Retinal pigment epithelial cell (primary cell): ENCODE results near the gene TXNRD3.

Experiments
- DNase-seq: peaks from one replicate; pipeline ENCODE4 v3.0.0-alpha.2; 2010; ENCODE audit warnings: low read depth
- H3K4me3 ChIP-seq: 2 replicates; pipeline ENCODE4 v1.5.1; 2011; ENCODE audit warnings: mild to moderate bottlenecking, low read length, control low read depth, moderate library complexity
- CTCF ChIP-seq: conservative IDR thresholded peaks from 2 replicates; pipeline ENCODE4 v1.5.1; 2011; ENCODE audit warnings: low read depth, low read length, control low read depth, inconsistent platforms

The TXNRD3 gene

GRCh38 chr3:126691765-126692164 lies 36.8 kb upstream of the TXNRD3 start:
- TF ChIP-seq CTCF: no peak
- no peak for DNase-seq
- H3K4me3 ChIP-seq: no peak overlapping the region

DNA sequence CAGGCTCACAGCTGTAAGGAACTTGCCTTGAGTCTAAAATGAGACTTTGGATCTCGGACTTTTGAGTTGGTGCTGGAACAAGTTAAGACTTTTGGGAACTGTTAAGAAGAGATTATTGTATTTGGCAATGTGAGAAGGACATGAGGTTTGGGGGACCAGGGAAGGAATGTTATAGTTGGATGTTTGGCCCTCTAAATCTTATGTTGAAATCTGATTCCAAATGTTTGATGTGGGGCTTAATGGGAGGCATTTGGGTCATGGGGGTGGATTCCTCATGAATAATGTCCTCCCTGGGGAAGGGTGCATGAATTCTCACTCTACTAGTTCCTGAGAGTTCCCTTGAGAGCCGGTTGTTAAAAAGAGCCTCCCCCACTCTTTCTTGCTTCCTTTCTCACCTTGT lies 30.6 kb upstream of the TXNRD3 start:
- DNase-seq: no peak
- H3K4me3 ChIP-seq: no peak overlapping the region
- TF ChIP-seq CTCF: no peak

GRCh38 chr3:126685021-126685420 lies 30.1 kb upstream of the TXNRD3 start:
- no peak for TF ChIP-seq CTCF
- no peak overlapping the region for H3K4me3 ChIP-seq
- DNase-seq: no peak

- DNase-seq: no peak
- no peak overlapping the region for H3K4me3 ChIP-seq
- no peak for TF ChIP-seq CTCF
These were observed 29.4 kb upstream of the TXNRD3 start for GRCh38 chr3:126684218-126684751.

DNA sequence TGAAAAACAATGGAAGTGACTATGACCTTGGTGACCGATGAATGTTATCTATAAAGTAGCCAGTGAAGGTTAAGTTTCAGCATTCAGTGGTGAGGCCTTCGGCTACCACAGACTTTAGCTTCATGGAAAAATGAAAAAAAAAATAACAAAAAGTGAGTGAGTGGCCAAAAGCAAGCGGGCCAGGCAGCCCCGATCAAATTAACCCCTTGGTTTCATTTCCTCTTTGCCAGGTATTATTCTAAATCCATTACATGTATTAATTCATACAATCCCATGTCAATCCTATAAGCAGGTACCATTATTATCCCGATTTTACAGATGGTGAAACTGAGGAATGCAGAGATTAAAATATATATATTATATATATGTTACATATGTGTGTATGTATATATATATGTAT lies 28.1 kb upstream of the TXNRD3 start:
- no peak overlapping the region for H3K4me3 ChIP-seq
- no peak for DNase-seq
- TF ChIP-seq CTCF: no peak

- DNase-seq: no peak
- TF ChIP-seq CTCF: no peak
- H3K4me3 ChIP-seq: no peak overlapping the region
These were observed 27.1 kb upstream of the TXNRD3 start for GRCh38 chr3:126682009-126682408.

DNA sequence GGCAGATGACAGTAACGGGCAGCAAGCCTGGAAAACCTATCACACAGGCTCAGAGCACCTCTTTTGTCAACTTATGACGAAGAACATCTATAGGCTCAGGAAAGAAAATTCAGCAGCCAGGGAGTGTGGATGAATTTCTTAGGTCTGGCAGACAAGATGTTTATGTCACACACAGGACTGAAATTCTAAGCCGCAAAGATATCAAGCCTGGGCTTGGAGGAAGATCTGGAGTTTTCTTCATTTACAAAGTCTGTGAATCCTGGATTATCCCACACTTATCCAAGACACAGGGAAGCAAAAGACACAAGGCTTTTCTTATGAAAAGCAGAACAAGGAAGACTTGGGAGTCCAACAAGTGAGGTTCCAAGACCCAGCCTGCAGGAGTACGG lies 25.7 kb upstream of the TXNRD3 start:
- no peak for DNase-seq
- TF ChIP-seq CTCF: no peak
- H3K4me3 ChIP-seq: no peak overlapping the region
